ES-I3 (cell line): ENCODE results near the gene PTPRQ.
"Not testable (repeated sequence)": the region's sequence is repeated elsewhere in the genome, so short reads cannot be mapped to it uniquely, and the experiment has no call there.

Experiments used
- H3K36me3 ChIP-seq: 2 replicates; pipeline ENCODE4 v1.6.1; 2013; ENCODE audit warnings: mild to moderate bottlenecking, low read length, control low read depth, moderate library complexity; ENCODE audit not compliant: insufficient read depth
- H3K4me1 ChIP-seq: 2 replicates; pipeline ENCODE4 v1.6.1; 2013; ENCODE audit warnings: mild to moderate bottlenecking, control low read depth, low read length; ENCODE audit not compliant: insufficient read depth
- H3K9ac ChIP-seq: 2 replicates; pipeline ENCODE4 v1.6.1; 2013; ENCODE audit warnings: low read depth, mild to moderate bottlenecking, low read length, moderate library complexity
- H3K9me3 ChIP-seq: 2 replicates; pipeline ENCODE4 v1.6.1; 2013; ENCODE audit warnings: mild to moderate bottlenecking, low read length, moderate library complexity; ENCODE audit not compliant: control insufficient read depth, insufficient read depth

PTPRQ gene

GRCh38 chr12:80442426-80443222 lies 1.4 kb upstream of the PTPRQ start:
- Histone ChIP-seq H3K9ac (no peak overlapping the region), H3K36me3 (no peaks in the 10 kb centered on the region), H3K4me1 (no peaks in the 10 kb centered on the region), H3K9me3 (no peaks in the 10 kb centered on the region)

- Histone ChIP-seq H3K9me3 (no peaks in the 10 kb centered on the region), H3K4me1 (no peaks in the 10 kb centered on the region), H3K36me3 (no peaks in the 10 kb centered on the region), H3K9ac (no peak overlapping the region)
Observed at GRCh38 chr12:80445083-80445793, 1.2 kb downstream of the PTPRQ start.

GRCh38 chr12:80456513-80456912 lies 12.5 kb downstream of the PTPRQ start:
- Histone ChIP-seq H3K9ac (no peak overlapping the region), H3K9me3 (no peaks in the 10 kb centered on the region), H3K36me3 (no peaks in the 10 kb centered on the region), H3K4me1 (no peaks in the 10 kb centered on the region)

- Histone ChIP-seq H3K36me3 (no peaks in the 10 kb centered on the region), H3K9me3 (no peaks in the 10 kb centered on the region), H3K9ac (no peak overlapping the region), H3K4me1 (no peaks in the 10 kb centered on the region)
Observed at GRCh38 chr12:80460972-80461371, 16.9 kb downstream of the PTPRQ start.

- H3K9ac ChIP-seq, result not testable (repeated sequence)
Observed at GRCh38 chr12:80461851-80462250, 17.8 kb downstream of the PTPRQ start.

GRCh38 chr12:80469681-80470080 lies 25.6 kb downstream of the PTPRQ start:
- peaks cover 12% of the 10 kb centered on the region for H3K4me1 ChIP-seq
- H3K36me3 ChIP-seq, result no peaks in the 10 kb centered on the region
- H3K9me3 ChIP-seq, result no peaks in the 10 kb centered on the region
- no peak overlapping the region for H3K9ac ChIP-seq

More at GRCh38 chr12:80461851-80462250, 17.8 kb downstream of the PTPRQ start:
- H3K36me3 ChIP-seq, H3K4me1 ChIP-seq, H3K9me3 ChIP-seq: not testable (repeated sequence)

- no peak overlapping the region for H3K9ac ChIP-seq
- H3K9me3 ChIP-seq, result no peaks in the 10 kb centered on the region
- no peaks in the 10 kb centered on the region for H3K36me3 ChIP-seq
- H3K4me1 ChIP-seq, result peaks cover 12% of the 10 kb centered on the region
Observed at GRCh38 chr12:80470403-80470802, 26.4 kb downstream of the PTPRQ start.

- Histone ChIP-seq H3K36me3 (no peaks in the 10 kb centered on the region), H3K9me3 (no peaks in the 10 kb centered on the region)
Observed at GRCh38 chr12:80472236-80472635, 28.2 kb downstream of the PTPRQ start.

GRCh38 chr12:80472911-80473500 lies 29.0 kb downstream of the PTPRQ start:
- Histone ChIP-seq H3K9me3 (no peaks in the 10 kb centered on the region), H3K36me3 (no peaks in the 10 kb centered on the region), H3K4me1 (peaks cover 12% of the 10 kb centered on the region), H3K9ac (no peak overlapping the region)

More at GRCh38 chr12:80472236-80472635, 28.2 kb downstream of the PTPRQ start:
- no peak overlapping the region for H3K9ac ChIP-seq
- H3K4me1 ChIP-seq, result peaks cover 12% of the 10 kb centered on the region

- H3K4me1 ChIP-seq, H3K36me3 ChIP-seq, H3K9me3 ChIP-seq: not testable (repeated sequence)
- H3K9ac ChIP-seq, result peak overlapping the region; percentile 79
Observed at GRCh38 chr12:80477521-80478145, 33.6 kb downstream of the PTPRQ start.

- Histone ChIP-seq H3K4me1 (no peaks in the 10 kb centered on the region), H3K9ac (no peak overlapping the region), H3K9me3 (0 out of 2 replicates have a peak, but pooled peaks cover 3% of the 10 kb centered on the region), H3K36me3 (no peaks in the 10 kb centered on the region)
Observed at GRCh38 chr12:80484746-80485145, 40.7 kb downstream of the PTPRQ start.

- Histone ChIP-seq H3K36me3 (no peaks in the 10 kb centered on the region), H3K4me1 (peaks cover 1% of the 10 kb centered on the region; the same call in 1 of the 2 replicates), H3K9ac (no peak overlapping the region), H3K9me3 (0 out of 2 replicates have a peak, but pooled peaks cover 3% of the 10 kb centered on the region)
Observed at GRCh38 chr12:80485222-80485987, 41.4 kb downstream of the PTPRQ start.

- Histone ChIP-seq H3K4me1 (peaks cover 9% of the 10 kb centered on the region; the same call in 1 of the 2 replicates), H3K9me3 (0 out of 2 replicates have a peak, but pooled peaks cover 3% of the 10 kb centered on the region), H3K36me3 (no peaks in the 10 kb centered on the region), H3K9ac (no peak overlapping the region)
Observed at GRCh38 chr12:80490329-80490728, 46.3 kb downstream of the PTPRQ start.

- 0 out of 2 replicates have a peak, but pooled peaks cover 3% of the 10 kb centered on the region for H3K9me3 ChIP-seq
- H3K9ac ChIP-seq, result no peak overlapping the region
- peaks cover 9% of the 10 kb centered on the region; the same call in 1 of the 2 replicates for H3K4me1 ChIP-seq
- H3K36me3 ChIP-seq, result no peaks in the 10 kb centered on the region
Observed at GRCh38 chr12:80491166-80491565, 47.1 kb downstream of the PTPRQ start.
